Measurements from ENCODE around the gene DNAL4.

Gene DNAL4

DNA sequence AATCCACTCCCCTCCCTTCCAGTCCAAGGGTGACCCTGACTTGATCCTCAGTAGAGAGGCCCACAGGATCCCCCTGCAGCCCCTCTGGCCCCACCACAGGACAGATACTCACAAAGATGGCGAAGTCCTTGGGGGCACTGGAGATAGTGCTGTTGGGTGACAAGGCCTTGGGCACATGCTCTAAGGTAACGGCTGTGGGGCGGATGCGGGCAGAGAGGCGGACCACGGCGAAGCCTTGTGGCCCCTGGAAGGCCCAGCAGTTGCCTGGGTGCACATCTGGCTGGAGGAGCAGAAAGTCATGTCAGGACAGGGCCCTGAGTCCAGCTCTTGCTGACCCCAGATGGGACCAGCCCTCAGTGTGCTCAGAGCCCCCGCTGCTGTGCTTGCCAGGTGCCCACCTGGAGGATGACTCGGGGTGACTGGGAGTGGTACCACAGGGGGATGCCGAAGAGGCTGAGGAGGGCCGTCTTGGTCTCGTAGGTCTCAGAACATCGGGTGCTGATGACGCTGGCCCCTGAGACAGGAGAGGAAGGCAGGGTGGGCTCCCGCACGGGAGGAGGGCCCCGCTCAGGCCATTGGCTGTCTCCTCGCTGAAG, 55.4 kb downstream of the DNAL4 start:
- DNase-seq = no peak

DNA sequence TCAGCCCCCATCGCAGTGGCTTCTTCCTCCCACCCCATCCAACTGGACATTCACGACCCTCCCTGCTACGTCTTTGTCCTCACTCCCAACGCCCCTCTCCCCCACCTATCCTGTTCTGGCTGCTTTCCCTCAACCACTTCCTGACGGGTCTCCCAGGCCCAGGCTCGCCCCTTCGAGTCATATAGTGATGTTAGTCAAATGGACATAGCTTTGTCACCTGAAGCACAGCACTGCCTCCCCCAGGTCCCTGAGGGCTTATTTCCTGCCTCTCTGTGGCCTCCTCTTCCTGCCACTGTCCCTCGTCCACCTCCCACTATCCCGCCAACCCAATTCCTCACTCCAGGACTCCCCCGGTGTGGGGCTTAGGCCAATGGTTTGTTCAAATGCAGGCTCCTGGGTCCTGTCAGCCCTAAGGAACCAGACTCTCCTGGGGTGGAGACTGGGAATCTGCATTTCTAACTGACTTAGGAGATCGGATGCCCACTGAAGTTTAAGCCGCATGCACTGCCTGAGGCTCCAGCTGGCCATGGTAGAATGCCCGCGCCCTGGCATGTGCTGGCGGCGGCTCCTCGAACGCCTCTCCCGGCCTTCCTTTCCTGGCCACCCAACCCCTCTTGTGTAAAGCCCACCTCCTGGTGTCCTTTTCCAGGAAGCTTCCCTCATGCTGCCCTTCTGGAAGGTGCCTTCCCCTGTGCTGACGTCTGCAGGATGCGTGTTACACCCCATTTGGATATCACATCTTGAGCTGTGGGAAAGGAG, 56.5 kb downstream of the DNAL4 start:
- DNase-seq = no peak

DNA sequence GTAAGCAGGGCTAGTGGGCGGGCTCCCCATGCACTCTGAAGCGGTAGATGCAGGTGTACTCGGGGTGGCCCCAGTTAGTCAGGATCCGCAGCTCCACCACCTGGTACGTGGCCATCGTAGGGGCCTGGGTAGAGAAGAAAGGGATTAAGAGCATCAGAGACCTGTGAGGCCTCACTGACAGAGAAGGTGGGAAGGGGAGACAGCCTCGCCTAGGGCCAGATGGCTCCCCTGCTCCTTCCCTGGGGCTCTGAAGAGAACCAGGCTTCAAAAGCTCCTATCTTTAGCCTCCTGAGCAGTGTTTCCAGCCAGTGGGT, 57.7 kb downstream of the DNAL4 start:
- no peak for DNase-seq

DNA sequence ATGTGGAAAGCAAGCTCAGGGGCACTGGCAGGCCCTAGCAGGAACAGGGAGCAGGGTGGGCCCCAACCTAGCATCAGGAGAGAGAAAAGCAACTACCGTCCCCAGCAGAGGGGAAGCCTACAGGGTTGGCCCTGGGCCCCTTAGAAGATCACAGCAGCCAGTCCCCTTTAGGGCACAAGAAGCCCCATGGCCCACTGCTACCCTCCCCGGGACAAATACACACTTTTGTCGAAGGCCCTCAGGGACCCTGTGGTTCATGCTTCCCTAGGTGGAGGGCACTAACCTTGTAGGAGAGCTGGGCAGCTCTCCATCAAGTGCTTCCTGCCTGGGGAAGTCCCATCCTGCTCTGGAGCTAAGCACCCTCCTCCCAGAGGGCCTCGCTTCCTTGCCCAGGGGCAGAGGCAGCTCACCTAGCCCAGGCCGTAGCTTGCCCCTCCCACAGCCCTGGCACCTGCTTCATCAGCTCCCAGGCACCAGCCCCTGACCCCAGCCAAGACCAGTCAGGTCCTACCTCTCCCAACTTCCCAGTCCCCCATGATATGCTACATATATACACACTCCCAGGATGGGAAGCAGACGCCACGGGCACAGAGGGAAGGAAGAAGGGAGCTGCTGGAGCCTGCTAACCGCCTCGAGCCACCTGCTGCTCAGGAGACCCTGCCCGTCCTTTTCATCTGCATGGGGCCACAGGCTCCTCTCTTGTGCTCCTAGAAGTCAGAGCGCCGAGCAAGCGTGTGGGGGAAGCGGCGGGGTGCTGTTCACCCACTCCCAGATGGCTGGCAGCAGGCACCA, 58.3 kb downstream of the DNAL4 start:
- DNase-seq = no peak

DNA sequence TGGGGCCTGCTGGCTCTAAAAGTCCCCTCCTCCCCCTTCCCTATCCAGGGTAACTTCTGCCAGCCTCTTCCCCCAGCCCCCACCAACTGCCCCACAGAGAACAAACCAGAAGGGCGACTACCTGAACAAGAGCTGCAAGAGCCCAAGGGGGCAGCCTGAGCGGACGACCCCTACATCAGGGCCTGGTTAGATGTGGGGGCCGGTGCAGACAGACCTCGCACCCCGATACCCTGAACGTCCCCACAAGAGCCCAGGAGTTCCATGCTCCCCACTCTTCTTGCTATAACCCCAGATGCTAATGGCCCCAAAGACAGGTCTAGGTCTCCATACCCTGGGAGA, 58.8 kb downstream of the DNAL4 start:
- no peak for DNase-seq

DNA sequence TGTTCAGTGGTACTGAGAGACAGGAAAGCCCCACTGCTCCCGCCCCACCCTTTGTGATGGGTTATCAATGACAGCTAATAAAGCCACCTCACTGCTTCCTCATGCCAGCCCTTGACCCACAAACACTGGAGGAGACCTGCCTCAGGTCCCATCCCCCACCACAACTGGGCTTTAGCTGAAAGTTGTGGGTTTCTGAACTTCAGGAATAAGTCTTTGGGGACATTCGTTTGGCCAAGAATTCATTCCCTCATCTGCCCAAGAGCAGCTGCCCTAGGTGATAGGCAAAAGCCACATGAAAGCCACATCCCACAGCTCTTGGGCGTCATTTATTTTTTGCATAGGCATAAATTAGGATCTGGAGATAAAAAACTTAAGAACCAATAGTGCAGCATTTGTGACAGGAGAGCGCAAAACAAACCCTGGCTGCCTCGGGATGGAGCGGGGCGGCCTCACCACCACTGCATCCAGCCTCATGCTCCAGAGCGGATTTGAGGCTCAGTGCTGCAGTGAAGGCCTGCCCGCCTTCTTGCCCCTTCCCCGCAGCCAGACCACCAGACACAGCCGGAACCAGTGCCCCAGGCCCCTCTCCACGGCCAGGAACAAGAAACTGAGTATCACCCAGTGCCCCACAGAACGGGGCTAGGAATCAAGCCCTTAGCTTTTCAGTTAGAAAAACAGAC, 59.4 kb downstream of the DNAL4 start:
- no peak for DNase-seq

DNA sequence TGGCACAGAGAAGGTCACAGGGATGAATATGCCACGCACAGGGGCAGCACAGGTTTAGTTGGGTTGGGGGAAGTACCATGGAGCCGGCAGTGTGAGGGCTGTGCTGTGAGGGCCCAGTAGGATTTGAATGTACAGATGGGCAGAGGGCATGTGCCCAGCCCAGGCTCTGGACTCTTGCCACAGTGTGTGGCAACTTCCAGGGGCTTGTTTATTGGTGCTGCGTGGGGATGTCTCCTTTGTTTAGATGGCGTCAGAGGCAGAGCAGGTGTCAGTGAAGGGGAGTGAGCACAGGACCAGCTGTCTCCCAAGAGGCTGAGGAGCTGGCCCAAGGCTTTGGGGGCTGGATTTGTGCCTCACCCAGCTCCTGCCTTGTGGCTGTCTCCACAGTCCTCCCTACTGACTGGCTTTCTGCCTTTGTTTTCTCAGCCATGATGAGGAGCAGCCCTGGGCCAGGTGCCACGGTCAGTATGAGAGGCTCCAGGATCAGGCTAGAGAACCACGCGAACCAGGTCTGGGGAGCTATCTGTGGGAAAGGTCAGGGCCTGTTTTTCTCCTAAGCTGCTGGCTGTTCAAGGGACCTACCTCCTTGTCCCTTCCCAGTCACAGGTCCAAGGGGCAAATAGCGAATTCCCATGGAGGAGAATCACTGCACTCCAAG, 60.1 kb downstream of the DNAL4 start:
- no peak for DNase-seq

DNA sequence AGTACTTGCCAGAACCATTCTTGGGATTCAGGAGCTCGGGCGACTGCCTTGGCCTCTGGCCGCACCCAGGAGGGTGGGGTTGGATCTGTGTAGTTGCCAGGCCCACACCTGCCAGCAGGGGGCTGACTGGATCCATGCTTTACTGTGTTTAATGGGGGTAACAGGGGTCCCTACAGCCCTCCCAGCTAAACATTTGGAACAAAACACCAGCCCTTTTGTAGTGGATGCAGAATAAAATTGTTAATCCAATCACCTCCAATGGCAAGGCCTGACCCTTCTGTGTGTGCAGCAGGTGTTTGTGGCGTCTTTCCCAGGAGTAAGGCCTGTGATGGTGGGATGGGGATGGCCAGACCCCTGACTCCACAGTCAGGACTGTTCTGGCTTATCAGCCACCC, 60.6 kb downstream of the DNAL4 start:
- no peak for DNase-seq

DNA sequence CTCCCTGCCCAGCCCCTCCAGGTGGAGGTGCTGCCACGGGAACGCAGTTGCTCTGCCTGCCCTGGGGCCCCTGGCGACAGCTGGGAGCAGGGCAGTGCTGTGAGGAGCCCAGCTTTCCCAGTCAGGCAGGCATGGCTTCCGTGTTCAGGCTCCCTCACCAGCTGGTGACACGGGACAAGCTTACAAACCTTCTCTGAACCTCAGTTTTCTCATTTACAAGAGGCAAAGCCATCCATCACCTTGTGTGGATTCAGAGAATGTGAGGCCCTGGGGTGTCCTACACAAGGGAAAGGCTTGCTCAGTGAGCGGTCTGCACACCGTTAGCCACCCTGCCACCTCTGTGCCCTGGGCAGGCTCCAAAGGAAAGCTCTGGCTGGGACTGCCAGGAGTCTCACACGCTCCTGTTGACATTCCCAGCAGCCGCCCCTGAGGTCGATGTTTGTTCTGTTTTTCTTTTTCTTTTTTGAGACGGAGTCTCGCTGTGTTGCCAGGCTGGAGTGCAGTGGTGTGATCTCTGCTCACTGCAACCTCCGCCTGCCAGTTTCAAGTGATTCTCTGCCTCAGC, 61.6 kb downstream of the DNAL4 start:
- DNase-seq = no peak

DNA sequence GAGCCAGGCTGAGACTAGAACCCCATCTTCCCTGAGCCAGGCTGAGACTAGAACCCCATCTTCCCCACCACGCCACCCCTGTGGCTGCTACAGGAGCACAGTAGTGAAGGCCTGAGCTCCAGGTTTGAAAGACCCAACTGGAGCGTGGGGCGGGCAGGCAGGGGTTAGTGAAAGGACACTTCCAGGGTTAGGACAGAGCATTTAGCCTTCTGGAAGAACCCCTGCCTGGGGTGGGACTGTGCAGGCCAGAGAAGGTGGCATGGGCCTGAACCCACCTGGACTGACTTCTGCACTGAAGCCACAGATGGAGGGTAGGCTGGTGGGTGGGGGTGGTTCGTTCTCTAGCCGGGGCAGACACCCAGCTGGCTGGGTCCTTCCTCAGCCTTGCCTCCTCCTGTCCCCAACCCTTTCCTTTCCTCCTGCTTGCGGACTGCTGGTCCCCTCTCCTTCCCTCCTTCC, 62.2 kb downstream of the DNAL4 start:
- no peak for DNase-seq

DNA sequence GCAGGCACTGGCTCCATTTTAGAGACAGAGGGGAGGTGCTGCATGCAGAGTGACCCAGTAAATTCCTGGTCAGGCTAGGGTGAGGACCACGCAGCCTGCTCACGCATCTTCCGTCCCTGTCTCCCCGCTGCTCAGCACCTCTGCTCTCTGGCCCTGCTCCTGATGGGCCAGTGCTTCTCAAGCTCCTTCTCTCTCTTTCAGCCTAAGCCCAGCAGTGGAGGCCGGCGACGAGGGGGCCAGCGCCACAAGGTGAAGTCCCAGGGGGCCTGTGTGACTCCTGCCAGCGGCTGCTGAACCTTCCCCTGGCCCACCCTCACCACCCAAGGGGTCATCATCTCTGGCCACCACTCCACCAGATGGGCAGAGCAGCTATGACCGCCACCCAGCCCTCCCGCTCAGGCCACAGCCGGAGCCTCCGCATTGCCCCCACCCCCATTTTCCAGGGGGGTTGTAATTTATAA, 63.5 kb downstream of the DNAL4 start:
- no peak for DNase-seq

DNA sequence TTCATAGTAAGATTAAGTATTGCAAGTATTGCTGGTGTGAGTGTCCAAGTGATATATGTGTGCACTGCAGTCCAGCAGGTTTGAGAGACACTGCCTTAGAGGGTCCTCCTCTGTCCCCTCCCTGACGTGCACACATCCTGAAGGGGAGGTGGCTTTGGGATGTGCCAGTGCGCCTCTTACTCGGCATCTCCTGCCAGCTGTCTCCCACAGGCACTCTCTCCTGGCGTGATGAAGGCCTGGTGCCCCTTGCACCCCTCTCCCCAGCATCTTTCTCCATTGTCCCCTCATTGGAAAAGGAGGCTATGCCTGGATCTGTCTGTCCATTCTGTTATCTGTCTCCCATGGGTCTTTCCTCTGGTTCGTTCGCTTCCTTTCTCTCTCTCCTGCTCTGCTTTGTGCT, 64.0 kb downstream of the DNAL4 start:
- no peak for DNase-seq

DNA sequence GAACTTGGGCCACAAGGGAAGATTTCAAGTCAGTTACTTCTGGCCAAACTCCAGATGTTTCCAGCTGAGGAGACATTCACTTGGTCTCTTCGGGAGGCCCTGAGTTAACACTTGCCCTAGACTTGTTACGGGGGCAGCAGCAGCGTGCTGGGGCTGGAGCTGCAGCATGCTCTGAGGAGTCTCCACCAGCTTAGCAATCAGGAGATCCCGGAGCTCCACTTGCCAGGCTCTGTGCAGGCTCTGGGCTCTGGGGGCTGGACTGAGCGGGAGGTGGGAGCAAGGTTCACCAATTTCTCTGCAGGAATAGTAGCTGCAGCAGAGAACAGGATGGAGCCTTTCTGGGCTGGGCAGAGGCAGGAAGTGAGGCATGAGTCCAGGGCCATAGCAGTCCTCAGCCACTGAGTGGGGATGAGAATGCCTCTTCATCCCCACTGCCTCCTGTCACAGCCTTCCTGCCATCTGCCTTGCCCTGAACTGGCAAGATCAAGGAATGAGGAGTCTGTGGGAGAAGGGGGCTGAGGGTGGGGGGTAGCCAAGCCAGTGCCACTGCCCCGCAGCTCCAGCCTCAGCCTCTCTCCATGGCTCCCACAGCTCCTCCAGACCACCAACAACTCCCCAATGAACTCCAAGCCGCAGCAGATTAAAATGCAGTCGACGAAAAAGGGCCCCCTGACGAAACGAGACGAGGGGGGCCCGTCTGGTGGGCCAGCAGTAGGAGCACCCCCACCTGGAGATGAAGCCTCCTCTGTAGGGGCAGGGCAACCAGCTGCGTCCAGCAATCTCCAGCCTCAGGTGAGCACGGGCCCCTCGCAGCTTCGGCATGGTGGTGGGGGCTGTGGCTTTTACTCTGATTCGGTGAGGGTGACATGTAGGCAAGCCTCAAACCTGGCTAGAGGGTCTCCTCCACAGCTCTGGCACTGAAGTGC, 64.8 kb downstream of the DNAL4 start:
- no peak for DNase-seq
